ENCODE measurements around the gene ATG13.

- TF ChIP-seq YY1 (IDR thresholded peaks at IDR 0.05): peak; percentile 75
- no peak for TF ChIP-seq TAF1 (conservative IDR thresholded peaks at IDR 0.05)
- TF ChIP-seq CTCF (IDR thresholded peaks at IDR 0.05; ENCODE audit: low read depth, low read length, missing input control): no peak
- peak; percentile 54 to 82 for TF ChIP-seq GABPA (IDR thresholded peaks at IDR 0.05 in 1 of 2, conservative IDR thresholded peaks at IDR 0.05 in 1 of 2)
- TF ChIP-seq, protein P1, sequence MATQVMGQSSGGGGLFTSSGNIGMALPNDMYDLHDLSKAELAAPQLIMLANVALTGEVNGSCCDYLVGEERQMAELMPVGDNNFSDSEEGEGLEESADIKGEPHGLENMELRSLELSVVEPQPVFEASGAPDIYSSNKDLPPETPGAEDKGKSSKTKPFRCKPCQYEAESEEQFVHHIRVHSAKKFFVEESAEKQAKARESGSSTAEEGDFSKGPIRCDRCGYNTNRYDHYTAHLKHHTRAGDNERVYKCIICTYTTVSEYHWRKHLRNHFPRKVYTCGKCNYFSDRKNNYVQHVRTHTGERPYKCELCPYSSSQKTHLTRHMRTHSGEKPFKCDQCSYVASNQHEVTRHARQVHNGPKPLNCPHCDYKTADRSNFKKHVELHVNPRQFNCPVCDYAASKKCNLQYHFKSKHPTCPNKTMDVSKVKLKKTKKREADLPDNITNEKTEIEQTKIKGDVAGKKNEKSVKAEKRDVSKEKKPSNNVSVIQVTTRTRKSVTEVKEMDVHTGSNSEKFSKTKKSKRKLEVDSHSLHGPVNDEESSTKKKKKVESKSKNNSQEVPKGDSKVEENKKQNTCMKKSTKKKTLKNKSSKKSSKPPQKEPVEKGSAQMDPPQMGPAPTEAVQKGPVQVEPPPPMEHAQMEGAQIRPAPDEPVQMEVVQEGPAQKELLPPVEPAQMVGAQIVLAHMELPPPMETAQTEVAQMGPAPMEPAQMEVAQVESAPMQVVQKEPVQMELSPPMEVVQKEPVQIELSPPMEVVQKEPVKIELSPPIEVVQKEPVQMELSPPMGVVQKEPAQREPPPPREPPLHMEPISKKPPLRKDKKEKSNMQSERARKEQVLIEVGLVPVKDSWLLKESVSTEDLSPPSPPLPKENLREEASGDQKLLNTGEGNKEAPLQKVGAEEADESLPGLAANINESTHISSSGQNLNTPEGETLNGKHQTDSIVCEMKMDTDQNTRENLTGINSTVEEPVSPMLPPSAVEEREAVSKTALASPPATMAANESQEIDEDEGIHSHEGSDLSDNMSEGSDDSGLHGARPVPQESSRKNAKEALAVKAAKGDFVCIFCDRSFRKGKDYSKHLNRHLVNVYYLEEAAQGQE (IDR thresholded peaks at IDR 0.05): peak; percentile 83
- peak; percentile 89 for TF ChIP-seq MAX (IDR thresholded peaks at IDR 0.05)
- peak; percentile 97 for TF ChIP-seq SP1 (IDR thresholded peaks at IDR 0.05)
- no peak for TF ChIP-seq ATF3 (IDR thresholded peaks at IDR 0.05)
- TF ChIP-seq RAD21 (IDR thresholded peaks at IDR 0.05): peak; percentile 32 to 64
Observed at GRCh38 chr11:46718155-46719019, 101.0 kb downstream of the ATG13 start.

All from liver (tissue), 3 donors.